DMS53 treated with DMSO at 0.1 percent for 48 hours (cell line): ENCODE data around the gene SRSF2.
"Not testable (repeated sequence)": the region's sequence is repeated elsewhere in the genome, so short reads cannot be mapped to it uniquely, and the experiment has no call there.

Source experiments
- DNase-seq: peaks from one replicate; lab custom pipeline; 2025; ENCODE audit not compliant: unreplicated experiment; lab: John Stamatoyannopoulos, UW

The SRSF2 gene

GRCh38 chr17:76737082-76737675 lies at the start of gene SRSF2:
Gene SRSF2, minus strand, starts transcription at chr17:76737331. Its CDS starts 171 bp downstream, at chr17:76737160.
- DNase-seq, result peak; percentile 95

GRCh38 chr17:76784926-76785325 lies 47.8 kb upstream of the SRSF2 start:
- DNase-seq, result no peak

DNA sequence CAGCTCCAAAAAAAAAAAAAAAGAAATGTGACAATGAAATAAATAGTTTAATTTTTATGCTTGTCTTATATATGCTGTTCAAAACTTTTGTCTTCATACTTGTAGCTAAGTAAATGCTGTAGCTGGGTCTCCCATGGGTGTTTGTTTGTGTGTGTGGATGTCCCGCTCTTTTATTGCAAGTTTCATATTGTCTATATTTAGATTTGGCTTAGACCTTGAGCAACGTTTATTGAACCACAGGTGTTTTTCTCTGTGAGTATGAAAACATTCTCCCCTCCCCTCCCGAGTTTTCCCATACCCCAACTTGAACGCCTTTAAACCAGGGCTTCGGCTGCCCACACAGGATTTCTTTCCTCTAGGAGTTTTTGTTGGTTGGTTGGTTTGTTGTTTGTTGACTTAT lies 46.0 kb upstream of the SRSF2 start:
- DNase-seq, result no peak

DNA sequence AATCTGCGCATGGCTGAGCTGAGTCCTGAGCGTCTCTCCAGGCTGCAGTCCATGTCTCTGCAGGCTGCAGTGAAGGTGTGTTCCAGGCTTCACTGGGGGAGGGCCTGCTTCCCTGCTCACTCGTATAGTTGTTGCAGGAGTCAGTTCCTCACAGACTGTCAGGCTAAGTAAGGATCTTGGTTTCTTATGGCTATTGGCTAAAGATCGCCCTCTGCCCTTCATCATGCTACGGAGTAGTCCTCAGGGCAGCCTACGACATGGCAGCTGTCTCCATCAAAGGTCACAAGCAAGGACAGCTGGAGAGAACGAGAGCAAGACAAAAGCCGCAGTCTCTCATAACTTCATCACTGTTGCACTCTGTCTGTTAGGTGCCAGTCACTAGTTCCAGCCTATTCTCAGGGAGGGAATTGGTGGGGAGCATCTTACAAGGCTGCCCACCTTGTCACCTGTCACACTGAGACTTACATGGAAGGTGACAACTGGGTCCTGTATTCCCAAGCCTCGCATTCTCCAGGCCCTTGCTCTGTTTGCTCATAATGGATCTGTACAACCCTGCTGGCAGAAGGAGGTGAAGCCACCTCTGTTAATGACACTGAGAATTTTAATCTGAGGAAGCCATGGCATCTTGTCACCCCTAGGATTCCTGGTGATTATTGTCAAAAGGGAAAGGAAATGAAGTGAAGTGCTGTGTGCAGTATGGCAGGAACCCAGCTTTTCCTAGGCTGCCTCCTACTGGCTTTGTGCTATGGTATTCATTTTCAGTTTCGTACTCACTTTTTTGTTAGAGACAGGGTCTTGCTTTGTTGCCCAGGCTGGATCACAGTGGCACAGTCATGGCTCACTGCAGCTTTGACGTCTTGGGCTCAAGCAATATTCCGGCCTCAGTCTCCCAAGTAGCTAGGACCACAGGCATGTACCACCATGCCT lies 44.2 kb upstream of the SRSF2 start:
- no peak for DNase-seq

DNA sequence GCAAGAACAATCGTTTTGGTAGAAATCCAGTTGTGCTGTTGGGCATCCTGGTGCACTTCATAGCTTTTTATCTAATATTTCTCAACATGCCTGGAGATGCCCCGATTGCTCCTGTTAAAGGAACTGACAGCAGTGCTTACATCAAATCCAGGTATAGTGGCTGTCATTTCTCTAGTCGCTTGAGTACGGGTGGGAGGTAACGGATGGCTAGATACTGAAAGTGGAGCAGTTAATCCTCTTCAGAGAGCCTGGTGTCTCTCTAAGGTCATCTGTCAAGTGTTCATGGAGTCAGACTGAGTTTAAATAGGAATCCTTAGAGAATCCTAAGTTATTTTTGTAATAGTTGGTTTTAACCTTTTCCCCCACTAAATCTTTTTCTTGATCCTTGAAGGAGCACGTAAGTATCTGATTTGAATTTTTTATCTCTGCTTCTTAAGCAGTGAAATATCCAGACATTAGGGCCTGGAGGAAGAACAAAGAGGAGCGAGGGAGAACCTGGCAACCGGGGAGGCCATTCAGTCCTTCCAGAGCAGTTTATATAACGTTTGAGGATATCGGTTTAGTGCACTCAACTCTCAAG lies 38.0 kb upstream of the SRSF2 start:
- no peak for DNase-seq

DNA sequence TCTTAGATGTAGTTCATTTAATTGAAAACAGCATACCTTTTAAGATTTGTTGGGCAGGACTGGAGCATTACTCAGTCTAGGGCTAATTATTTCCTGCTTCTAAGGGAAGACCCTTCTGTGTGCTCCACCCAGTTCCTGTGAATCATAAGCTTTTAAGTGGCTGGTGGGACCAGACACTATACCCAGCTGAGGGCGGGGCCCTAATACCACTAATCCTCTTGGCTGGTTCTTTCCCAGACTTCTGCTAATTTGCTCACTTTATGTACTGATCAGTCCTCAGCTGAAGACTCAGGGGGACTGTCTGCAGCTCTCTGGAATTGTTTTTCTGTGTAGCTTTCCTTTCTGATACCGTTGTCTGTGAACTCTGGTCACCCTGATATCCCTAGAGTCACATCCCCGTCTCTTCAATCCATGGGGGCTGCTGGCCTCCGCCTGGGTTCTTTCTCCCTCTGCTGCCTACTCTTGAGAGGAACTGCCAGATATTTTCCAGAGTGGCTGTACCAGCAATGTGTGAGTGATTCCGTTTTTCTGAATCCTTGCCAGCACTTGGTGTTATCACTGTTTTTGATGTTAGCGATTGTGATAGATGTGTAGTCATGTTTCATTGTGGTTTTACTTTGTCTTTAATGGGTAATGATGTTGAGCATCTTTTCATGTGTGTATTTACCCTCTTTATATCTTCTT lies 35.9 kb upstream of the SRSF2 start:
- no peak for DNase-seq

DNA sequence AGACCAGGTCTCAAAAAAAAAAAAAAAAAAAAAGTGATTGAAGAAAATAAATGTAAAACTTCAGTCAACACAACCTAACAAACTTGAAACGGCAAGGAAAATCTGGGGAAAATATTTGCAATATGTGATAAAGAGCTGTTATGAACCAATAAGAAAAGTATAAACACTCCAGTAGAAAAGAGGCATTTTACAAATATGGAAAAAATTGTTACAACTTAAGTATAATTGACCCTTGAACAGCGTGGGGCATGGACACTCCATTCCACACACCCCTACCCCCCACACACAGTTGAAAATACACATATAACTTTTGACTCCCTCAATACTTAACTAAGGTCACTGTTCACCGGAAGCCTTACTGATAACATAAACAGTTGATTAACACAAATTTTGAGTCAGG lies 21.4 kb upstream of the SRSF2 start:
- no peak for DNase-seq

DNA sequence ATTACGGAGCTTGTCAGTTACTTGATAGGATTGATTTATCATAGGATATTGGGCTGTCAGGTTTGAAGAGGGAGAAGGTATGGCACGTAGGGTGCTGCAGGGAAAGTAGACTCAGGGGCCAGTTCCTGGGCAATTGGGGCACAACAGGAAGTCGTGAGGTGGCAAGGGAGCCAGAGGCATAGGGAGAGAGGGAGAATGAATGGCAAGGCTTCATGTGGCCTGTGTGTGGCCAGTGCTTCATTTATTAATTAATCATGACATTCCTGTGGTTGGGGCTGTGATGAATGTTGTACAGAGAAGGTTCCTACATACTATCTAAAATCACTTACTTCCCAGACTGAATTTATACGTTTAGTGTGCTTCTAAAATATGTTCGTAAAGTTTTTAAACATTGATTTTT lies 20.1 kb upstream of the SRSF2 start:
- DNase-seq, result no peak

DNA sequence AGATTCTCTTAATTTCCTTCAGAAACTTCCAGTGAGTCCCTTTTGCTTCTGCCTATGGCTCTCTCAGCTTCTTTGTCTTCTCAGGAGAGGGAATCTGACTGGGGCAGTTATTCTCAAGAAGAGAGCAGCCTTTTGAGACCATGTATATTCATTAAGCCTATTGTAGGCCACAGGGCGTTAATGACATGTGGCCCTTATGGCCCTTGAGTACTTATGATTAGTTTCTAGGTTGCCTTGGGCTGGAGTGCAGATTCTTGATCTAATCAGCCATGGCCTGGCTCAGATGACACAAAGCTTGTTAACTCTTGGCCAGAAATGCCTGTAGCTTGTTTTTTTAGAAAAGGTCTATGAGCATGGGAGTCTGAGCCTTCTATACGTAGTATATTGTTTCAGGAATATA lies 18.2 kb upstream of the SRSF2 start:
- no peak for DNase-seq

GRCh38 chr17:76753061-76753961 lies 16.2 kb upstream of the SRSF2 start:
- DNase-seq, result no peak

DNA sequence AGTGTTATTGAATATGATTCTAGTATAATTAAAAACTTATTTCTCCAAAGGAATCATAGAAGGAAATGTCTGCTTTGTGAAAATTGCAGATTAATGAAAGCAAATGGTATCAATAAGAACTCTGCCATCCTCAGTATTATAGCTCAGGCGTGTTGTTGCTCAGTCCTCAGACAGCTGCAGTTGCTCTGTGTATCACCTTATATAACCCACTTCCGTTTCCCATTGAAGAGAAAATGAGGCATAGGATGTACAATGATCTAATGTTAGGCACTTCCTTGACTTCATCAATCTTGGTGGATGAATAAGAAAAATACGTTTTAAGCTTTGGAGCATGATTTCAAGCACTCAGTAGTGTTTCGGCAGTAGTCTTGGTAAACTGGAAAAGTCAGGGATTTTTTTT lies 14.9 kb upstream of the SRSF2 start:
- DNase-seq, result no peak

DNA sequence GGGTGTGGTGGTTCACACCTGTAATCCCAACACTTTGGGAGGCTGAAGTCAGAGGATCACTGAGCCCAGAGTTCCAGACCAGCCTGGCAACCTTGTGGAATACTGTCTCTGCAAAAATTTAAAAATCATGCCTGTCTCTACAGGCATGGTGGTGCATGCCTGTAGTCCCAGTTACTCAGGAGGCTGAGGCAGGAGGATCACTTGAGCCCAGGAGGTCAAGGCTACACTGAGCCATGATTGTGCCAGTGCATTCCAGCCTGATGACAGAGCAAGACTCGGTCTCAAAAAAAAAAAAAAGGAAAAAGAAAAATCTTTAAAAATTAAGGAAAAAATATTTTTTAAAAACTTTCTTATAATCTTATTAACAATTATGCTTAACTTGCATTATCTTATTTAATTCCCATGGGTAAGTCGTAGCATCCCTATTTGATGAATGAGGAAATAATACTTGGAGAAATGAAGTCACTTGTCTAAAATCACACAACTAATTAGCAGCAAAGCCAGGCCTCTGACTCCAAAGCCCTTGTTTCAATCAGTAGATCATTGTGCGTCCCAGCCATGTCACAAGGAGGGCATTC lies 14.4 kb upstream of the SRSF2 start:
- DNase-seq, result no peak

- DNase-seq, result no peak
Observed at GRCh38 chr17:76748657-76749056, 11.5 kb upstream of the SRSF2 start.

DNA sequence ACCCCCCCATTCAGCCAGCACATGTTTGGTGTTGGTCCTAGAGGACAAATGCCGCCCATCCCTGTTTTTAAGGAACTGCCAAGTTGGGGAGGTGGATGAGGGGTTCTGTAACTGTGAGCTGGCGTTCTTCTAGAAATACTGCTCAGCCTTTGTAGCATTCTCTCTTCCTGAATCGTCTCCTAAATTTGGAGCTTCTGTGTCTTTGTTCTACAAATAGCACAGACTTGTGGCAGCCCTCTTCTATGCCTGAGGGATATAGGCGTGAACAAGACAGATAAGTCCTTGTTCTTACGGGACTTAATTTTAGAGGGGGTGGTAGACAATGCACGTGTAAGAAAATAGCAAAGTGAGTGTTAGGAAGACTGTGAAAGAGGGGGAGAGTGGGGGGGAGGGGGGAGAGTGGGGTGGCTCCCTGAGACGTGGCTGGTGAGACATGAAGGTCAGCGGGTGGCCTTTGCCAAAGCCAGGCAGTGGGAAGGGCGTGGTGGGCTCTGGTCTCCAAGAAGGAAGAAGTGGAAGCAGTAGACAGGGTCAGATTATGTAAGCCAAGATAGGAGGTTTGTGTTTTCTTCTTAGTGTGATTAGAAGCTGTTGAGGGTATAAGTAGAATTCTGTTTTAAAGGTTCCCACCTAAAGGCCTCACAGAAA lies 10.7 kb upstream of the SRSF2 start:
- DNase-seq, result no peak

- DNase-seq, result not testable (repeated sequence)
Observed at GRCh38 chr17:76745785-76746184, 8.7 kb upstream of the SRSF2 start.

GRCh38 chr17:76744747-76745146 lies 7.6 kb upstream of the SRSF2 start:
- DNase-seq, result no peak

DNA sequence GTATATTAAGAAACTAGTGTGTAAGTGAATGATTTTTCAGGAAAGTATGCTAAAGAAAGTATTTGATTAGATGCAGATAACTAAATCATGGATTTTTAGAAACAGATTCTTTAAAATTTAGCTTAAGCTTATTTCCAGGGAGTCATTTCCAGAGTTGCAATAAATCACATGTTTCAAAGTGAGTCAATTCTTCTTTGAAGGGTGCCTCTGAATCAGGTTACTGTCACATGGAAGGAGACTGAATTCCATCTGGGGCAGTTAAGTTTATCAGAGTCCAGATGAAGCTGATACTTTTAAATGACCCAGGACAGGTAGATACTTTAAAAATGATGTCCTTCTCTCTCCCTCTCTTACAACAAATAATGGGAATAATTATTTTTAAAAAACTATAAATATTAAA lies 5.8 kb upstream of the SRSF2 start:
- no peak for DNase-seq

DNA sequence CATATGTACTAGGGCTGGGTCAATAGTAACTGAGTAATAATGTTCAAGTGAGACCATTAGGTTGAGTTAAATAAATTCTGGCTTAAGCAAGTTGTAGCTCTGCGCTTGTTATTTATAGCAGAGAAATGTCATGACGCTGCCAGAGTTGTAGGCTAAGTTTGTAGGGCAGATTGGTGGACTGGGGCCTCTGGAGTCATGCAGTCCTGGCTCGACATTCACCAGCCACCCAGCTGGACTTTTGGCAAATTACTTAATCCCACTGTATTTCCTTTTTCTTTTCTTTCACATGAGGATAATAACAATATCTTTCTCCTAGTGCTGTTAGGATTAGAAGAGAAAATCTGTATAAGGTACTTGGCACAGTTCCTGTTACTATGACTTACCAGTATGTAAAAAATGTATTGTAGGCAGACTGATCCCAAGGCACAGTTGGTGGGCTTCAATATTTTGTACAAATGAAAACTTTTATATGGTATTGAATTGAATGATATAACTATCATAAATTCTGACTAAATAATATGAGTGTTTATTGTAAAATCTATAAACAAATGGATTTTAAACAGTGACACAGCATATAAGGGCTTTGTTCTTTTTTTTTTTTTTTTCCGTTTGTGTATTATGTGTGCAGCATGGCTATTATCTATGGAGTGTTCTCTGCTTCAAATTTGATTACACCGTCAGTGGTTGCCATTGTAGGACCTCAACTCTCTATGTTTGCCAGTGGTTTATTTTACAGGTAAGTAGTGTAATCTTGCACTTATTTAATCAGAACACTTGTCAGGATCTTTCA lies 3.4 kb upstream of the SRSF2 start:
- no peak for DNase-seq

DNA sequence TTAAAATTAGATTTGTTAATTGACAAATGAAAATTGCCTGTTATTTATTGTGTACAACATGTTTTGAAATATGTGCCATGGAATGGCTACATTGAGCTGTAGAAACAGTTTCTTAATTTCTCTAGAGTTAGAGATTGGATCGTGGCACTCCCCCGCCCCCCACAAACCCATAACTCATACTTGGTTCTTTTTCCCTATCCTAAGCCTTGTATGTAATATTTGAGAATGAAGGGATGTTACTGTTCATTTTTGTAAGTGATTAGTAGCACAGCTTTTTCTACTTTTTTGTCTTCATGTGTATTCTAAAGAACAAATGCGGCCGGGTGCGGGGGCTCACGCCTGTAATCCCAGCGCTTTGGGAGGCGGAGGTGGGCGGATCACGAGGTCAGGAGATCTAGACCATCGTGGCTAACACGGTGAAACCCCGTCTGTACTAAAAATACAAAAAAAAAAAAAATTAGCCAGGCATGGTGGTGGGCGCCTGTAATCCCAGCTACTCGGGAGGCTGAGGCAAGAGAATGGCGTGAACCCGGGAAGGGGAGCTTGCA lies 2.5 kb upstream of the SRSF2 start:
- not testable (repeated sequence) for DNase-seq
